B cell (primary cell): ENCODE data around the gene INHBB.

ENCODE experiments used
- CTCF ChIP-seq: fragments of 200-600 bp; IDR thresholded peaks from one replicate; pipeline ENCODE4 v1.8.0; 2022; ENCODE audit warnings: antibody characterized with exemption, mild to moderate bottlenecking
- EZH2 ChIP-seq: IDR thresholded peaks from 2 replicates; pipeline ENCODE4 v1.6.1; 2012; ENCODE audit warnings: borderline replicate concordance, low read depth, mild to moderate bottlenecking, moderate library complexity, low read length; ENCODE audit not compliant: insufficient read depth, poor library complexity, severe bottlenecking

- TF ChIP-seq EZH2 (no peak), CTCF (no peak)
Observed at GRCh38 chr2:120375251-120376020, 29.5 kb downstream of the INHBB start.
